ENCODE measurements around the gene ENOX1. TPM values are rescaled to one million over a fixed set of nuclear protein-coding genes. Genes with fewer than 3 reads are reported as not detected.

ENOX1 gene
- total RNA-seq (ENCODE audit: low replicate concordance), result 4.4 and 6.0 TPM in 2 replicates

GRCh38 chr13:43786766-43787517, at the start of gene ENOX1:
Gene ENOX1 (minus strand): TSS chr13:43786972.

Other genes with a start within 250 kb of the ENOX1 start
- 0.94 and 5.9 TPM in 2 replicates for gene CCDC122, start 92.8 kb upstream of the ENOX1 start, total RNA-seq (ENCODE audit: low replicate concordance)
- 12.1 and 20.8 TPM in 2 replicates for gene LACC1, start 92.9 kb upstream of the ENOX1 start, total RNA-seq (ENCODE audit: low replicate concordance)